ENCODE data around the gene BIVM.

- TF ChIP-seq, protein P1, sequence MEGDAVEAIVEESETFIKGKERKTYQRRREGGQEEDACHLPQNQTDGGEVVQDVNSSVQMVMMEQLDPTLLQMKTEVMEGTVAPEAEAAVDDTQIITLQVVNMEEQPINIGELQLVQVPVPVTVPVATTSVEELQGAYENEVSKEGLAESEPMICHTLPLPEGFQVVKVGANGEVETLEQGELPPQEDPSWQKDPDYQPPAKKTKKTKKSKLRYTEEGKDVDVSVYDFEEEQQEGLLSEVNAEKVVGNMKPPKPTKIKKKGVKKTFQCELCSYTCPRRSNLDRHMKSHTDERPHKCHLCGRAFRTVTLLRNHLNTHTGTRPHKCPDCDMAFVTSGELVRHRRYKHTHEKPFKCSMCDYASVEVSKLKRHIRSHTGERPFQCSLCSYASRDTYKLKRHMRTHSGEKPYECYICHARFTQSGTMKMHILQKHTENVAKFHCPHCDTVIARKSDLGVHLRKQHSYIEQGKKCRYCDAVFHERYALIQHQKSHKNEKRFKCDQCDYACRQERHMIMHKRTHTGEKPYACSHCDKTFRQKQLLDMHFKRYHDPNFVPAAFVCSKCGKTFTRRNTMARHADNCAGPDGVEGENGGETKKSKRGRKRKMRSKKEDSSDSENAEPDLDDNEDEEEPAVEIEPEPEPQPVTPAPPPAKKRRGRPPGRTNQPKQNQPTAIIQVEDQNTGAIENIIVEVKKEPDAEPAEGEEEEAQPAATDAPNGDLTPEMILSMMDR (IDR thresholded peaks at IDR 0.05): no peak
- TF ChIP-seq ZFX (IDR thresholded peaks at IDR 0.05; ENCODE audit: borderline replicate concordance): no peak
Observed at GRCh38 chr13:102836471-102836870, 37.6 kb downstream of the BIVM start.

All from 22Rv1 (cell line).